HG03095 (cell line): ENCODE results near the gene FEV.

Experiments used
- ATAC-seq: cut with Tn5 transposase; IDR thresholded peaks from one replicate; pipeline ENCODE4 v1.9.1; 2021; ENCODE audit warnings: moderate library complexity; ENCODE audit not compliant: unreplicated experiment

Gene FEV

GRCh38 chr2:219017201-219017931, 32.4 kb upstream of the FEV start:
- no peak for ATAC-seq

GRCh38 chr2:219016721-219017120, 31.7 kb upstream of the FEV start:
- no peak for ATAC-seq

GRCh38 chr2:219010873-219011272, 25.9 kb upstream of the FEV start:
- no peak for ATAC-seq

- no peak for ATAC-seq
Measured at GRCh38 chr2:219010162-219010756, 25.3 kb upstream of the FEV start.

GRCh38 chr2:219009294-219009693, 24.3 kb upstream of the FEV start:
- no peak for ATAC-seq

GRCh38 chr2:219003979-219004378, 19.0 kb upstream of the FEV start:
- no peak for ATAC-seq

GRCh38 chr2:219003267-219003634, 18.3 kb upstream of the FEV start:
- ATAC-seq, result no peak

- no peak for ATAC-seq
Measured at GRCh38 chr2:219002395-219003266, 17.6 kb upstream of the FEV start.

- ATAC-seq, result no peak
Measured at GRCh38 chr2:219001577-219002394, 16.8 kb upstream of the FEV start.

GRCh38 chr2:219001100-219001576, 16.2 kb upstream of the FEV start:
- no peak for ATAC-seq

GRCh38 chr2:219000569-219000960, 15.6 kb upstream of the FEV start:
- ATAC-seq, result no peak

GRCh38 chr2:218999881-219000568, 15.0 kb upstream of the FEV start:
- no peak for ATAC-seq

GRCh38 chr2:218999021-218999880, 14.3 kb upstream of the FEV start:
- ATAC-seq, result no peak

GRCh38 chr2:218998414-218999002, 13.5 kb upstream of the FEV start:
- no peak for ATAC-seq

GRCh38 chr2:218997731-218998130, 12.7 kb upstream of the FEV start:
- no peak for ATAC-seq

- no peak for ATAC-seq
Measured at GRCh38 chr2:218996937-218997336, 12.0 kb upstream of the FEV start.

- ATAC-seq, result no peak
Measured at GRCh38 chr2:218995972-218996711, 11.2 kb upstream of the FEV start.

- no peak for ATAC-seq
Measured at GRCh38 chr2:218995561-218995960, 10.6 kb upstream of the FEV start.
